Measurements from ENCODE around the gene MSI2. TPM values are rescaled to one million over a fixed set of nuclear protein-coding genes. Genes with fewer than 3 reads are reported as not detected.

The MSI2 gene
- polyA plus RNA-seq, 3 donors: 82.8 to 94.6 (median 84.0) TPM

- DNase-seq (ENCODE audit: low read depth in 3 of 3, low spot score in 2 of 3): no peak
Measured at GRCh38 chr17:57447990-57448758, 191.9 kb downstream of the MSI2 start.

GRCh38 chr17:57448759-57449283 is 192.5 kb downstream of the MSI2 start:
- DNase-seq (ENCODE audit: low read depth in 3 of 3, low spot score in 2 of 3): no peak

GRCh38 chr17:57451191-57451590 is 194.9 kb downstream of the MSI2 start:
- no peak for DNase-seq (ENCODE audit: low read depth in 3 of 3, low spot score in 2 of 3)

- no peak for DNase-seq (ENCODE audit: low read depth in 3 of 3, low spot score in 2 of 3)
Measured at GRCh38 chr17:57451643-57452042, 195.3 kb downstream of the MSI2 start.

- DNase-seq (ENCODE audit: low read depth in 3 of 3, low spot score in 2 of 3): no peak
Measured at GRCh38 chr17:57453841-57454425, 197.6 kb downstream of the MSI2 start.

DNA sequence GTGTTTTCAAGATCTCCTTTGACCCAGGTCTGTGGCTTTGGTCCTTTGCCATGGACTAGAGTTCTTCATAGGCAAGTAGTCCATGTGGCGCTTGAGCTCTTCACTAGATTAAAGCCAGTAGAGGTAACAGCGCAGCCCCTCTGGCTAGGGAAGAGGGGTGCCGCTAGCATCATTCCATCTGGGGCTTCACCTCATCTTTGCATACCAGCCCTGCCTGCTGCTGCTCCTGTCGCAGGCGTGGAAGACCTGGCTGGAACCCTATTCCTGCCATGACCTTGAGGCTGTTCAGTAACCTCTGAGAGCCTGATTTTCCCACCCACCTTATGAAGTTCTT is 198.4 kb downstream of the MSI2 start:
- DNase-seq (ENCODE audit: low read depth in 3 of 3, low spot score in 2 of 3): no peak

- no peak for DNase-seq (ENCODE audit: low read depth in 3 of 3, low spot score in 2 of 3)
Measured at GRCh38 chr17:57455063-57455914, 199.0 kb downstream of the MSI2 start.

- no peak for DNase-seq (ENCODE audit: low read depth in 3 of 3, low spot score in 2 of 3)
Measured at GRCh38 chr17:57456622-57457021, 200.3 kb downstream of the MSI2 start.

DNA sequence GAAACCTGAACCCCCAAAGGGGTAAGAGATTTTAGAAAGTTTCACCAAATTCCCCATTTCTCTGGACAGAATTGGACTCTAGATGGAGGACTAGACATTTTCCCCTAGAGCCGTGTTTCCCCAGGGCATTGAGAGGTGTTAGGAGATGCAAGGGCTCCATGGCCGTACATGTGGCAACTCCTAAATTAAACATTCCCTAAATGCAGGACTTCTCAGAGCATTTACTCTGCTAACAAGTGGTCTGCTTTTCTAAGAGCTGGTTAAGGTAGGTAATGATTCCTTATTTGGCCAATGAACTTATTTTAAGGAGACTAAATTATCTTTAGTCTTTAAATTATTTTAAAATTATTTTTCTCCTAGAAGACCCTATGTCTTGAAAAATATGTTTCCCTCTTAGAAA is 200.9 kb downstream of the MSI2 start:
- no peak for DNase-seq (ENCODE audit: low read depth in 3 of 3, low spot score in 2 of 3)

- DNase-seq (ENCODE audit: low read depth in 3 of 3, low spot score in 2 of 3): no peak
Measured at GRCh38 chr17:57458718-57459285, 202.5 kb downstream of the MSI2 start.

DNA sequence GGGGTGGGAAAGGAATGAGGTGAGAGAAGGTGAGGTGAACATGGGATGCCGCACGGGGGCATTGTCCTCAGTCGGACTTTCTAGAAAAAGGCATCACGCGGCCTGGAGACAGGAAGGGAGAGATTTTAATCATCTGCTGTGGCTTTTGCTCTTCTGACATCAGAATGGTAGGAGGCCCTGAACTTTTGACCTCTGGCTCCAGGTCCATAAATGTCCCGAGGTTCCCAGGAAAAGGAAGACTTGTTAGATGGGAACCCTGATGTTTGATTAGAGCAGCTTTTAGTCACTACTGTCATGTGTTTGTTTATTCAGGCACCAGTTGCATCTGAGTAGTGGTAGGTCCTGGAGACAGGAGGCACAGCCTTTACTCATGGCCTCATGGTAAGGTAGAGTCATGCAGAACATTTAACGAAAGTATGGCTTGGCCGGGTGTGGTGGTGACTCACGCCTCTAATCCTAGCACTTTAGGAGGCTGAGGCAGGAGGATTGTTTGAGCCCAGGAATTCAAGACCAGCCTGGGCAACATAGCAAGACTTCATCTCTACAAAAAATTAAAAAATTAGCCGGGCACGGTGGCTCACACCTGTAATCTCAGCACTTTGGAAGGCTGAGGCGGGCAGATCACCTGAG is 203.1 kb downstream of the MSI2 start:
- no peak for DNase-seq (ENCODE audit: low read depth in 3 of 3, low spot score in 2 of 3)

DNA sequence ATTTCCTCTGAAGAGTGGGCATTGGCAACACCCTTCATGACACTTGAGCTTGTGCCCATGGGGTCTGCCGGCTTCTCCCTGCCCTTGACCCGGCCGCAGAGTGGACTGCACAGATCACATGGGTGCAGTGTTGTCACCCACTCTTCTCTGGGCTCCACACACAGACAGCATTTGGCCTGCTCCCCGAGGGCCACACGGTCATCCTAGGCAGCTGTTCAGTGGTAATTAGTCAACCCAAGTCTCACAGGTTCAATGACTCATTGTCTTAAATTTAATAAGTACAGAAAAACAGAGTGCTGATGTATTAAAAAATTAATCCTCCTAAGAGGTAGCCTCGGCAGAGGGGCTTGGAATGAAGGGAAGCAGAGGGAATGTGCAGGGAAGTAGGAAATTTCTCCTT is 204.8 kb downstream of the MSI2 start:
- DNase-seq (ENCODE audit: low read depth in 3 of 3, low spot score in 2 of 3): no peak

- no peak for DNase-seq (ENCODE audit: low read depth in 3 of 3, low spot score in 2 of 3)
Measured at GRCh38 chr17:57462007-57462579, 205.8 kb downstream of the MSI2 start.

GRCh38 chr17:57463103-57463885 is 207.0 kb downstream of the MSI2 start:
- DNase-seq (ENCODE audit: low read depth in 3 of 3, low spot score in 2 of 3): no peak

- no peak for DNase-seq (ENCODE audit: low read depth in 3 of 3, low spot score in 2 of 3)
Measured at GRCh38 chr17:57464191-57464864, 208.0 kb downstream of the MSI2 start.

DNA sequence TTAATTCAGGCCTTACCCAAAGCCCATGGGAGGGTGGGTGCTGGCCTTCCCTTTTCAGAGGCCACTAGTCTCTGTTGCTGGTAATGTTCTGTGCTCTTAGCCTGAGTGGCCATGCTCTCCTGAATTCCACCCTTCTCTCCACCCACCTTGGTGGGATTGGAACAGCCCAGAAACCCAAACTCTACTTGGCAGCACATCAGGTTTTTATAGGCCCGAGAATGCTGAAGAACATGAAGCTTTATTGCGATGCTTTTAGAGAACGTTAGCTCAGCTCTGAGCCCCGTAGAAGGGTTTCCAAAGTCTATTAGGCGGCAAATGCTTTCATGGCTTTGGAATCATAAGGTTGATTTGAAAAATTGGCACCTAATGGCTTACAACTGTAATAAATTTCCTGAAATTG is 209.3 kb downstream of the MSI2 start:
- DNase-seq (ENCODE audit: low read depth in 3 of 3, low spot score in 2 of 3): no peak

DNA sequence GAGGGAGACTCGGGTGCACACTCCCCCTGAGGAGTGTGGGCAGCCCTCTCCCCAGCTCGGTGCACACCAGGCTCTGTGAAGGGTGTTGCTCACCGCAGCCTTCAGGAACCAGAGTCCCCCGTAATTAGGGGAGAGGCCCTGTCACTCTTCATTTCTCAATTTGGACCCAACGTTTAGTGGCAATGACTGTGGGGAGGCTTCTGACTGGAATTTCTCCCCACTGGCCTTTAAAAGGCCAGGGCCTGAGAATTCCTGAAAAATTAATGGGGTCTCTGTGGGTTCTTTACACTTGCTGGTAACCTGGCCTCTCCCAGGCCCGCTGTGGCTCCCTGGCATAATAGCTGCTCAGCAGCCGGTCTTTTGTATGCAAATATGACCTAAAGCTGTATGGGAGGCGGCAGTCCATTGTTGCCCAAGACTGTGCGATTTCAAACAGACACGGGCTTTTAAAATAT is 209.7 kb downstream of the MSI2 start:
- DNase-seq (ENCODE audit: low read depth in 3 of 3, low spot score in 2 of 3): no peak

DNA sequence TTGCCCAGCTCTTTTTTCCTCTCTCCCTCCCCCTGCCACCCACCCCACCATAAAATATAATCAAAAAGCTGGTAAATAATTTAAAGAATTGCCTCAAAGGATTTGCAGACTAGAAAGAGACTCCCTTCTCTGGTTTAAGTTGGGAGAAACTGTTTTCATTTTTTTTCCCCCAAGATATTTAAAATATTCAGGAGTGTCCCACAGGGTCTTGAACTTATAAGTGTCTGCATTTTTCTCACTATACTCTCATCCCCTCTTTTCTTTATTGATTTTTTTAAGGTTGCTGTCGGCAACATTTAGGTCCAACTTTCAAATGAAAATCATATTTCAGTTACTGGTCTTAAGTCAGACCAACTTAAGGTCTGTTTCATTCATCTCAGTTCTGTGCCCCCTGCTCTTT is 210.2 kb downstream of the MSI2 start:
- no peak for DNase-seq (ENCODE audit: low read depth in 3 of 3, low spot score in 2 of 3)

GRCh38 chr17:57467226-57467625 is 210.9 kb downstream of the MSI2 start:
- no peak for DNase-seq (ENCODE audit: low read depth in 3 of 3, low spot score in 2 of 3)
